ENCODE results near the gene WDR37. TPM values are rescaled to one million over a fixed set of nuclear protein-coding genes. Genes with fewer than 3 reads are reported as not detected.

WDR37 gene
- total RNA-seq, 1 experiment from 2014 or later: 6.3 TPM

DNA sequence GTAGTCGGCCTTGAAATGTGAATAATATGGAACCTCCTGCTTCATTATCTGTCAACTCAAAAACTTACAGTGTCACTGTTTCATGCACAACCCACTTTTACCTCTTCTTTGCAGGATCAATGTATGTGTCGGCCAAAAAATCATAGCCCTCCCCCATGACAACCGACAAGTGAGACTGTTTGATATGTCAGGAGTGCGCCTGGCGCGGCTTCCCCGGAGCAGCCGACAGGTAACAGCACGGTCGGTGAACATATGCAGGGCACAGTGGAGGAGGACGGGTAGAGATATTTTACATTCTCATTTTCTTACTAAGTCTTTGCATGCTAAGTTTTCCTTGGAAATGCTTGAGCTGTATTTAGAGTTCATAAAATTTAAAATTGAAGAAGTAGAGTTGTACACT is 68.6 kb downstream of the WDR37 start:
- H3K36me3 ChIP-seq: peaks cover 7% of the 10 kb centered on the region
- H3K27me3 ChIP-seq: no peaks in the 10 kb centered on the region
- no peak overlapping the region for H3K4me3 ChIP-seq
- H3K9me3 ChIP-seq: no peaks in the 10 kb centered on the region
- no peak for DNase-seq

DNA sequence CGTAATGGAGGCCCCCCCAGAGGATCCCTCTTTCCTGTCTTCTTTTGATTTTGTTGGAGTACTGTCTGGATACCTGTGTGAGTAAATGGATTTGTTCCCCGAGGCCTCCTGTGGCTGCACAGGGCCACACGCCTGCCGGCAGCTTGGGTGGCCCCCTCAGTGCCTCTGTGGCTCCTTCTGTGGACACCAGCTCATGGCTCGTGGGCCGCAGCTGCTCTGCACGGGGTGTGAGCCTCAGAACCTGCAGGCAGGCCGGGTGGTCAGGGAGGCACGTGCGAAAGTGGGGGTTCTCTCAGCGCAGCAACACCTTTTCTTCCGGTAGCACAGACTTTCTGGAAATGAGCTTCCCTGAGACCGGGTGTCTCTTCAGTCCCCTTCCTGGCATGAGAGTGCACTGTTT is 70.3 kb downstream of the WDR37 start:
- DNase-seq: no peak
- peaks cover 15% of the 10 kb centered on the region for H3K36me3 ChIP-seq
- no peaks in the 10 kb centered on the region for H3K9me3 ChIP-seq
- H3K27me3 ChIP-seq: no peaks in the 10 kb centered on the region
- no peak overlapping the region for H3K4me3 ChIP-seq

DNA sequence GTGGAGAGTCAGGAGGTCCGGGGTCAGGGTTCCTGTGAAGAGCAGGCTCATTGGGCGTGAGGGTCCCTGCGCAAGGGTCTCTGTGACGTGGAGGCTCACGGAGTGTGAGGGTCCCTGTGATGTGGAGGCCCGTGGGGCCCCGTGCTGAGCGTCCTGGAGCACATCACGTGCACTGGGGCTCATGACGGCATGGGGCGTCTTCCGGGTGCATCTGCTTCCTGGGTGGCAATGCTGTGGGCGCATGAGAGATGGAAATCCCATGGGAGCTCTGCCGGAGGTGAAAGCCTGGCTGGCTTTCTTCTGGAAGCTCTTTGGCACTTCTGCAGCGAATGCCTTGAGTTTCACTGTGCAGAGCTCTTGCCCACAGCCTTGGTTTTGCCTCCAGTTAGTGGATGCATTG is 71.4 kb downstream of the WDR37 start:
- Histone ChIP-seq H3K9me3 (no peaks in the 10 kb centered on the region), H3K27me3 (no peaks in the 10 kb centered on the region), H3K4me3 (no peak overlapping the region), H3K36me3 (peaks cover 15% of the 10 kb centered on the region)
- DNase-seq: no peak

DNA sequence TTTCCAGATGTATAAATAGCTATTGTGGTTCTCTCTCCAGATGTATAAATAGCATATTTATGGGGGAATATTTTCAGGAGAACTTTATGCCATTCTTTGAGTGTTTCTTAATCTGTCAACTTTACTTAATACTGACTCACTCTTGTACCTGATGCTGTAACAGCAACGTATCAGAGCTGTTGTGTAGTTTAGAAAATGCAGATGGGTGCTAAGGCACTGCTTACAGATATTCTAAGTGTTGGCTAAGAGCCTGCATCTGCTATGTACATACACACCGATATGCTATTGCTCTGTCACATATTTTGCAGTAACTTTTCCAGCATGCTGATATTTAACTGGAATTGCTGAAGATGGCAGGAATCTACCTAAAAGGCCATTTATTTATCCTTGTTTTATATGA is 71.9 kb downstream of the WDR37 start:
- no peak overlapping the region for H3K4me3 ChIP-seq
- H3K36me3 ChIP-seq: peaks cover 15% of the 10 kb centered on the region
- no peaks in the 10 kb centered on the region for H3K27me3 ChIP-seq
- DNase-seq: no peak
- H3K9me3 ChIP-seq: no peaks in the 10 kb centered on the region

DNA sequence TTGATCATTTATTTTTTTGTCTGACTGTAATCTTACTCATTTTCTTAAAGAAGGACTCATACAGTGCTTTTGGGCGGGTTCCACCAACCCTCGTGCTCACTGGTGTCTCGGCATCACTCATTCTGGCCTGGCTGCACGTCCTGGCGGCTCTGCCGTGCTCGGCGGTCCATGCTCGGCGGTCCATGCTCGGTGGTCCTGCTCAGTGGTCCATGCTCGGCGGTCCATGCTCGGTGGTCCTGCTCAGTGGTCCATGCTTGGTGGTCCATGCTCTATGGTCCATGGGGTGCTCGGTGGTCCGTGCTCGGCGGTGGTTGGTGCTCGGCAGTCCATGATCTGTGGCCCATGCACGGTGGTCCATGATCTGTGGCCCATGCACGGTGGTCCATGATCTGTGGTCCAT is 72.5 kb downstream of the WDR37 start:
- Histone ChIP-seq H3K36me3 (peaks cover 15% of the 10 kb centered on the region), H3K4me3 (no peak overlapping the region), H3K9me3 (no peaks in the 10 kb centered on the region), H3K27me3 (no peaks in the 10 kb centered on the region)
- DNase-seq: no peak

DNA sequence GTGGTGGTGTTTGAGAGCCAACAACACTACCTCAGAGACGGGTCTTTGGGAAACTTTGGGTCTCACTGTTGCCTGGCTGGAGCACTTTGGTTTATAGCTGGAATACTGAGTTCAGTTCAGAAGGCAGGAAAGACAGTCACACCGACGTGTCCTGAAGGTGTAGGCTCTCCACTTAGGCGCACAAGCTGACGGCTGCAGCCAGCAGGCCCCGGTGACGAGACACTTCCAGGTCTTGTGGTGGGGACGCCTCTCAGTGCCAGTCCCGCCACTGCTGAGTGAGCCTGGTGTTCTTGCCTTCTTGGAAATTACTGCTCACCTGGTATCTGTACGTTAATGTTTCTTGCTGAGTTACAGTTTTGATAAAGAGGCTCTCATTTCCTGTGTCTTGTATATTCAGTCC is 74.0 kb downstream of the WDR37 start:
- Histone ChIP-seq H3K27me3 (no peaks in the 10 kb centered on the region), H3K4me3 (no peak overlapping the region), H3K36me3 (peaks cover 15% of the 10 kb centered on the region), H3K9me3 (no peaks in the 10 kb centered on the region)
- DNase-seq: no peak

DNA sequence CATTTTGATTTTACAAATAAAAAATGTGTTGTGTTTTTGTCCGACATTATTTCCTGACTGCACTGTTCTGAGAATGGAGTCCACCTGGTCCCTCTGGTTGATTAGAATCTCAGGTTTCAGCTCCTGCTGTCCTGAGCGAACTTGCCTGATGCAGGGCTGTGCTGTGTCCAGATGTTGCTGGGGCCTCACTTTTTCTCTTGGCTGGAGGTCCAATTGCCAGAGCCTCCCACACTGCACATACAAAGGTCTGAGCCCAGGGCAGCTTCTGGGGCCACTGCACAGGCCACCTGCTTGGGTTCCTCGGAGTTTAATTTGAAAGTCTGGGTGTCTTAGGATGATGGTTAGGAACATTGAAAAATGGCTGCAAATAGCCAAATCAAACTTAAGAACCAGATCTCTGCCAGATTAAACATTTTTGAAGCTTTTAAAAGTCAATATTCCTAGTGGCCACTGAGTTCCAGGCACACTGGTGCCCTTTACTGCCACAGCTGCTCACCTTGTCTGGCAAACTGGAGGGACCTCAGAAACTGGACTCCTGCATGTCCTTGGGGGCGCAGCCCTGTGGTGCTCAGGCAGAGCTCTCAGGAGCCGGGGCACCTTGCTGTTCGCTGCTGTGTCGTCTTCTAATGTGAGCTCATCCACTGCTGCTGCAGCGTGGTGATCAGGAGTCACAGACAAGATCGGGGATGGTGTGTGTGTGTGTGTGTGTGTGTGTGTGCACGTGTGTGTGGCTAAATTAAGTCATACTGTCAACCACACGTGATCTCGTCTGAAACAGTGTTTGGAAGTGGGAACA is 75.0 kb downstream of the WDR37 start:
- Histone ChIP-seq H3K4me3 (no peak overlapping the region), H3K36me3 (peaks cover 15% of the 10 kb centered on the region), H3K9me3 (no peaks in the 10 kb centered on the region), H3K27me3 (no peaks in the 10 kb centered on the region)
- no peak for DNase-seq

DNA sequence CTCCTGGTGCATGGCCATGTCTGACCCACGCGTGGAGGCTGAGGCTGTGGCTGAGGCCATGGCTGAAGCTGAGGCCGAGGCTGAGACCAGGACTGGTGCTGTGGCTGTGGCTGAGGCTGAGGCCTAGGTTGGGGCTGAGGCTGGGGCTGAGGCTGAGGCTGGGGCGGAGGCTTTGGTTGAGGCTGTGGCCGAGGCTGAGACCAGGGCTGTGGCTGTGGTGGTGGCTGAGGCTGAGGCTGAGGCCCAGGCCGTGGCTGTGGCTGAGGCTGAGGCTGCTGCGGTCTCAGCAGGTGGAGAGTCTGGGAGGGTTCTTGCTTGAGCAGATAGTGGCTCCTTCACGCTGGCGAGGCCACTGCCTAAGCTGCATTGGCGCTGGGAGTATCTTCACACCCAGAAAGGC is 76.4 kb downstream of the WDR37 start:
- DNase-seq: no peak
- Histone ChIP-seq H3K9me3 (no peaks in the 10 kb centered on the region), H3K36me3 (peaks cover 15% of the 10 kb centered on the region), H3K4me3 (no peak overlapping the region), H3K27me3 (no peaks in the 10 kb centered on the region)

DNA sequence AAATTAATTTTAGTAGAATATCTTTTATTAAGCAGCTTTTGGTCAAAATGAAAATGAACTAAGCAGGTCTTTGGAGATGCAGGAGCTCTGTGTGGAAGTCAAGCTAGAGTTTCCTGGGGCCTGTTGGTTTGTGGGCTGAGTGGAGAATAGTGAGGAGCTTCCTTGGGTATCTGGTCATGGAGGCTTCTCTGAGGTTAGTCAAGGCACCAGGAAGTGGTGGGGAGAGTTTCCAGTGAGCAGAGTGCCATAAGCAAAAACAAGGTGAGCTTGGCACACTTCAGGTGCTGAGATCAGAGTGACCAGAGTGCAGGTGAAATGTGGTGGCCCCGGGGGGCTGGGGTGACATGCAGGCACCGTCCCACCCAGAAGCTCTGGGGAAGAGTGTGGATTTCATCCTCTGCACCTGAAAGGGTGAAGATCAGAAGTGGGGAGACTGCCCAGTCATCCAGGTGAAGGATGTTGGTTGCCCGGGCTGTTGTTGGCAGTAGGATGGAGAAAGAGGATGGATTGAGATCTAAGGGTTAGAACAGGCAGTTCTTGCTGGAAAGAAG is 77.4 kb downstream of the WDR37 start:
- Histone ChIP-seq H3K27me3 (no peaks in the 10 kb centered on the region), H3K4me3 (no peak overlapping the region), H3K36me3 (peaks cover 15% of the 10 kb centered on the region), H3K9me3 (no peaks in the 10 kb centered on the region; the same call in 1 of the 2 replicates)
- no peak for DNase-seq

DNA sequence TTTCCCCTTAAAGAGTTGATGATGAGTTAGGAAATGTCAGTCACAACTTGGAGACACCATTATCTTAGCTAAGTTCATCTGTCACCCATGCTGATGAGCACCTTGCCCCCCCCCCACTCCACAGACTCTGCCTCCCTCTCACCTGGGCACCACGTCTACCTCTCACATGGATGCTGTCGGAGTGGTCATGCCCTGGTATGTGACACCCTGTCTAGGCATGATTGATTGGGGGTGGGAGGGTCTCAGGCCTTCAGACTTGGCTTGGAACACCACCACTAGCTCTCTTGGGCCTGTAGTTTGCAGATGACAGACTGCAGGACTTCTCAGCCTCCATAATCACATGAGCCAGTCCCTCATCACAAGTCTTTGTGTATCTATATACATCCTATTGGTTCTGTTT is 78.0 kb downstream of the WDR37 start:
- no peak overlapping the region for H3K4me3 ChIP-seq
- H3K27me3 ChIP-seq: no peaks in the 10 kb centered on the region
- DNase-seq: no peak

DNA sequence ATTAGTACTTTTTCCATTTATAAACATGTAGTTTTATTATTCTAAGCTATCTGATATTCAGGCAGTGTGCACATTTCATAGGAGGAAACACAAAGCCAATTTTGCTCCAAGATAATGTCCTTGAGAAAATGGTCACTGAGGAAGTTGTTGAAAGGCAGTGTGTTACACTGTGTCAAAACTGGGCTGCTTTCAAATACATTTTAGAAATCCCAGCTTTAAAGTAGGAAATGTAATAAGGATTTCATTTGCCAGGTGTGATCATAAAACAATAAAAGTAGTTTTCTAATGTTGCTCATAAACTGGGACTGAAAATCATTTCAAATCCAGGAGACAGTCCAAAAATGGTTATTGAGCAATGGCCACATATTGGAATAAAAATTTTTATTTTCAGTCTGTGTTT is 80.1 kb downstream of the WDR37 start:
- DNase-seq: no peak
- H3K4me3 ChIP-seq: no peak overlapping the region

More for the DNA sequence above, 78.0 kb downstream of the WDR37 start:
- Histone ChIP-seq H3K36me3 (peaks cover 13% of the 10 kb centered on the region), H3K9me3 (no peaks in the 10 kb centered on the region; the same call in 1 of the 2 replicates)

DNA sequence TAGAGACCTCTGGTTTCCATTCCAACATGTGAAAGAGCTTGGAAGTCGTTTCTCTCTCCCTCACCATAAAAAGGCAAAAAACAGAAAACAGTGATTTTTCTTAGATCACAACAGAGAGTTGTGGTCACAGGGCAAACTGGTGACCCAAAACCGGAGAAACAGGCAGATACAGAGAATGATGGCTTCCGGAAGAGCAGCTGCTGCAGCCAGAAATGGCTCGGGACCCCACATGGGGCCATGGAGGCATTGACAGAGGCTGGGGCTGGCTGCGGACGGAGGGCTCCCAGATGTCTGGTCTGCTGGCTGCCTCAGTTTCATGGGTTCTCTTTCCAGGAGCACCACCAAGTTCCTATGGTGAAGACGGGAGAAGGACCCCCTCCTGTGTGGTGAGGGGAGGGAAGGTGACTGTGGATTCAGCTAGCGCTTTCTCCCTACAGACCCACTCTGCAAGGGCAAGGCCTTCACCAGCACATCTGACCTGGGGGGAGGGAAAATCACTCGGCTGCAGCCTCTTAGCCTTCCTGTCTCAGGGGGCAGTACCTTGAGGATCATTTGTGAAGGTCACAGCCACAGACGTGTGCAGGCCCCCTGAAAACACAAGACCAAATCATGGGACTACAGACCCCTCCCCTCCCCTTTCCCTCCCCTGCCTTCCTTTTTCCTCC is 81.4 kb downstream of the WDR37 start:
- Histone ChIP-seq H3K36me3 (no peaks in the 10 kb centered on the region), H3K27me3 (no peaks in the 10 kb centered on the region), H3K9me3 (no peaks in the 10 kb centered on the region; the same call in 1 of the 2 replicates), H3K4me3 (no peak overlapping the region)
- DNase-seq: no peak

More for the DNA sequence above, 80.1 kb downstream of the WDR37 start:
- no peaks in the 10 kb centered on the region; the same call in 1 of the 2 replicates for H3K9me3 ChIP-seq
- no peaks in the 10 kb centered on the region for H3K27me3 ChIP-seq
- no peaks in the 10 kb centered on the region for H3K36me3 ChIP-seq

DNA sequence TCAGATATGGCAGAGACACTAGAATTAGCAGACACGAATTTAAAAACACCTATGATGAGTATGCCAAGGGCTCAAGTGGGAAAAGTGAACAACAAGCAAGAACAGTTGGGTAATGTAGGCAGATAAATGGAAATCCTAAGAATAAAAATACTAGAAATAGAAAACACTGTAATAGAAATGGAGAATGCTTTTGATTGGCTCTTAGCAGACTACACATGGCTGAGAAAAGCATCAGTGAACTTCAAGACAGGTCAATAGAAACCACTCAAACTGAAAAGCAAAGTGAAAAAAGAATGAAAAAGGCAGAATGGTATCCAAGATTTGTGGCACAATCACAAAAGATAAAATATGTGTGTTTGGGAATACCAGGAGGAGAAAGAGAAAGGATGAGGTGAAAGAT is 82.3 kb downstream of the WDR37 start:
- H3K9me3 ChIP-seq: no peaks in the 10 kb centered on the region; the same call in 1 of the 2 replicates
- no peak overlapping the region for H3K4me3 ChIP-seq
- no peak for DNase-seq
- no peaks in the 10 kb centered on the region for H3K36me3 ChIP-seq
- H3K27me3 ChIP-seq: no peaks in the 10 kb centered on the region

DNA sequence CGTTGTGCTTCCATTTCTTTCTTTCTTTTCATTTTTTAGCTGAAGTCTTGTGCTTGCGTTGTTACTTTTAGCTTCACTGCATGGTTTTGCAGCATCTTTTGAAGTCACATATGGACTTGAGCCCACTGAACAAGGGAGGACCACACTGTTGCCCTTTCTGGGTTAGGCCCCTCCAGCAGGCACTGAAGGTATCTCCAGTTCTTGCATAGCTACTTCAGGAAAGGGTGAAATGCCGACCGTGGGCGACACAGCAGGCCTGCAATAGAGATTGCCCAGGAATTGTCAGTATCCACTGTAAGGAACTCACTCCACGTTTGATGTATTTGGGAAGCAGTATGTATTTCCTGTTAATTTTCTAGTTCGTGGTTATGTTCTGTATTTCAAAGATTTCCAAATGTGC is 85.1 kb downstream of the WDR37 start:
- DNase-seq: no peak
- H3K4me3 ChIP-seq: no peak overlapping the region

DNA sequence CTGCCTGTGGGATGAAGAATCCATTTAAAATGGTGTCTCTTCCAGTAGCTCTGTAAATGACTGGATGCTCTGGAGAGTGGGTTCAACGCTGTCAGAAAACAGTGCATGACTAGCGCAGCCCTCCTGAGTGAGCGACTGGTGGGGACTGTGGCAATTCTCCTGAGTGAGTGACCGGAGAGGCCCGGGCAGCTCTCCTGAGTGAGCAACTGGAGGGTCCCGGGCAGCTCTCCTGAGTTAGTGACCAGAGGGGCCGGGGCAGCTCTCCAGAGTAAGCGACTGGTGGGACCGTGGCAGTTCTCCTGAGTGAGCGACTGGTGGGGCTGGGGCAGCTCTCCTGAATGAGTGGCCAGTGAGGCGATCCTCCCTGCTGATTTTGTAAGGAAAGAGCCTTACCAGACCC is 85.5 kb downstream of the WDR37 start:
- no peak for DNase-seq
- Histone ChIP-seq H3K36me3 (no peaks in the 10 kb centered on the region), H3K27me3 (no peaks in the 10 kb centered on the region), H3K9me3 (peaks cover 8% of the 10 kb centered on the region), H3K4me3 (no peak overlapping the region)

More for the DNA sequence above, 85.1 kb downstream of the WDR37 start:
- Histone ChIP-seq H3K9me3 (peaks cover 8% of the 10 kb centered on the region), H3K27me3 (no peaks in the 10 kb centered on the region), H3K36me3 (no peaks in the 10 kb centered on the region)

DNA sequence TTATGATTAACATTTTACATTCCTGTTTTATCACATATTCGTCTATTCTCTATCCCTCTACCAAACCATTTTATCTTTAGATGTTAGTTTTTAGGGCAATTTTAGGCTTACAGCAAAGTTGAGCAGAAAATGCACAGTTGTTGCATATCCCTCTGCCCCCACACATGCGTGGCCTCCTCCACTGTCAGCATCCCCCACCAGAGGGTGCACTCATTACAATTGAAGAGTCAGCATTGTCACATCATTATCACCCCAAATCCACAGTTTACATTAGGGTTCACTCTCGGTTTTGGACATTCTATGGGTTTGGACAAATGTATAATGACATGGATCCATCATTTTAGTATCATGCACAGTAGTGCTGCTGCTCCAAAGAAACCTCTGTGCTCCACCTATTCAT is 86.4 kb downstream of the WDR37 start:
- Histone ChIP-seq H3K4me3 (no peak overlapping the region), H3K27me3 (no peaks in the 10 kb centered on the region), H3K9me3 (peaks cover 8% of the 10 kb centered on the region), H3K36me3 (no peaks in the 10 kb centered on the region)
- no peak for DNase-seq

DNA sequence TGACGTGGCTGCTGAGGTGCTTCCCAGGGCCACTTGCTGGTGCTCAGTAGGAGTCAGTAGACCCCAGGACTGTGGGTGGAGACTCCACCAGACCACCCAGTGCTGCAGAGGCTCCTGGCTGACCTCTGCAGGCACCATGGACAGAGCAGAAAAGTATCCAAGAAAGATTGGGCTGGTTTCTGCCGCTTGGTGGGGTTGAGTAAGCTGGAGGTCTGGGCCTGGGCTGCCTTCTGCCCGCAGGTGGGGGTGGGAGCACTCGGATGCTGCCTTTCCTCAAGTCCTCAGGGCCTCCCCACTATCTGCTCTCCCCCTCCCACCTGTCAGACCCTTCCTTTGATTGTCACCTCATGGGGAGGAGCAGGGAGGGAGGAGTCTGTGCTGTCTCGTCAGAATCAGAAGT is 91.6 kb downstream of the WDR37 start:
- Histone ChIP-seq H3K27me3 (no peaks in the 10 kb centered on the region), H3K9me3 (peaks cover 8% of the 10 kb centered on the region; the same call in 1 of the 2 replicates), H3K36me3 (no peaks in the 10 kb centered on the region), H3K4me3 (no peak overlapping the region)
- DNase-seq: no peak

All from MG63 (cell line).